SK-N-SH (cell line): Measurements from ENCODE around the gene CTAG1A. TPM values are rescaled to one million over a fixed set of nuclear protein-coding genes. Genes with fewer than 3 reads are reported as not detected.
"Not testable (repeated sequence)": the region's sequence is repeated elsewhere in the genome, so short reads cannot be mapped to it uniquely, and the experiment has no call there.

Experiments
- CTCF ChIA-PET: fragments of 300-600, 350-600 bp; formaldehyde crosslinking; extraction: SDS; loops from one replicate; lab custom pipeline; 2021; lab: Yijun Ruan, JAX
- POLR2A ChIA-PET: fragments of 350-600 bp; sonication (Branson Sonifier 250); formaldehyde crosslinking; extraction: SDS; loops from one replicate; lab custom pipeline; 2020; ENCODE audit warnings: antibody characterized with exemption, inconsistent platforms; lab: Yijun Ruan, JAX
- DNase-seq: peaks from one replicate; pipeline ENCODE4 v3.0.0; 2012
- H2AFZ ChIP-seq: fragments of 200-600 bp; sonication (generic); 2 replicates; pipeline ENCODE4 v1.8.1; 2016; ENCODE audit warnings: antibody characterized with exemption, mild to moderate bottlenecking, low read depth
- H3F3A ChIP-seq: fragments of 200-600 bp; sonication (generic); replicated peaks from 2 replicates; pipeline ENCODE3; 2016; ENCODE audit warnings: antibody characterized with exemption, mild to moderate bottlenecking; ENCODE audit not compliant: insufficient read depth
- H3K27ac ChIP-seq, 2 experiments: fragments of 200-500 bp in 1 of 2; fragments of 200-600 bp in 1 of 2; sonication (Bioruptor generic) in 1 of 2; sonication (generic), shearing (Covaris generic) in 1 of 2; 2 replicates each; pipeline versions ENCODE4 v1.5.1 to v1.6.1; 2014 to 2016; ENCODE audit warnings: low read depth in 2 of 2, inconsistent platforms in 1 of 2, low read length in 1 of 2, mild to moderate bottlenecking in 1 of 2, mixed read lengths in 1 of 2
- H3K27me3 ChIP-seq: fragments of 200-600 bp; sonication (generic), shearing (Covaris generic); 2 replicates; pipeline ENCODE4 v1.6.1; 2016; ENCODE audit warnings: mixed run types; ENCODE audit not compliant: insufficient read depth
- H3K36me3 ChIP-seq, 2 experiments: fragments of 200-500 bp in 1 of 2; fragments of 200-600 bp in 1 of 2; sonication (Bioruptor generic) in 1 of 2; sonication (generic) in 1 of 2; replicated peaks in 1 of 2; 2 replicates each; pipeline versions ENCODE3 to v1.5.1; 2014 to 2016; ENCODE audit warnings: low read length in 1 of 2, mild to moderate bottlenecking in 1 of 2; ENCODE audit not compliant: insufficient read depth in 2 of 2, control insufficient read depth in 1 of 2
- H3K4me1 ChIP-seq, 2 experiments: fragments of 200-500 bp in 1 of 2; fragments of 200-600 bp in 1 of 2; sonication (Bioruptor generic) in 1 of 2; sonication (generic), shearing (Covaris generic) in 1 of 2; 2 replicates each; pipeline versions ENCODE4 v1.5.1 to v1.6.1; 2014 to 2016; ENCODE audit warnings: low read depth in 1 of 2, low read length in 1 of 2, mixed run types in 1 of 2; ENCODE audit not compliant: insufficient read depth in 2 of 2, control insufficient read depth in 1 of 2
- H3K4me2 ChIP-seq: fragments of 200-600 bp; sonication (generic), shearing (Covaris generic); 2 replicates; pipeline ENCODE4 v1.6.1; 2017; ENCODE audit warnings: mixed run types
- H3K4me3 ChIP-seq, 2 experiments: fragments of 200-500 bp in 1 of 2; fragments of 200-600 bp in 1 of 2; sonication (Bioruptor generic) in 1 of 2; sonication (generic), shearing (Covaris generic) in 1 of 2; 2 replicates each; pipeline versions ENCODE4 v1.5.1 to v1.8.1; 2014 to 2016; ENCODE audit warnings: low read depth in 2 of 2, inconsistent platforms in 1 of 2, low read length in 1 of 2, mild to moderate bottlenecking in 1 of 2, mixed read lengths in 1 of 2, moderate library complexity in 1 of 2
- H3K79me2 ChIP-seq: fragments of 200-600 bp; sonication (generic); 2 replicates; pipeline ENCODE4 v1.8.1; 2017; ENCODE audit warnings: mild to moderate bottlenecking; ENCODE audit not compliant: insufficient read depth
- H3K9ac ChIP-seq: fragments of 200-600 bp; sonication (generic); 2 replicates; pipeline ENCODE4 v1.6.1; 2017; ENCODE audit warnings: mixed run types
- H3K9me2 ChIP-seq: fragments of 200-600 bp; sonication (generic); 2 replicates; pipeline ENCODE4 v1.6.1; 2017; ENCODE audit warnings: mixed run types
- H3K9me3 ChIP-seq: fragments of 200-600 bp; sonication (generic); 2 replicates; pipeline ENCODE4 v1.6.1; 2017; ENCODE audit warnings: mixed run types, mild to moderate bottlenecking, moderate library complexity
- H4K20me1 ChIP-seq: fragments of 200-600 bp; sonication (generic); 2 replicates; pipeline ENCODE4 v1.6.1; 2017; ENCODE audit warnings: mild to moderate bottlenecking, mixed run types; ENCODE audit not compliant: insufficient read depth
- CHD2 ChIP-seq: fragments of 150-350 bp; IDR thresholded peaks from 2 replicates; pipeline ENCODE4 v1.6.1; 2018; ENCODE audit warnings: low read length; ENCODE audit not compliant: partially characterized antibody
- EP300 ChIP-seq, 2 experiments: IDR thresholded peaks; 2 replicates each; pipeline versions ENCODE4 v1.4.0 to v1.6.1; 2012; ENCODE audit warnings: borderline replicate concordance in 1 of 2, low read depth in 1 of 2, low read length in 1 of 2
- GABPA ChIP-seq: IDR thresholded peaks from 2 replicates; pipeline ENCODE4 v1.4.0; 2012; ENCODE audit warnings: low read depth, mild to moderate bottlenecking
- JUND ChIP-seq: IDR thresholded peaks from 2 replicates; pipeline ENCODE4 v1.4.0; 2012
- MEF2A ChIP-seq: IDR thresholded peaks from 2 replicates; pipeline ENCODE4 v1.4.0; 2012; ENCODE audit warnings: low read depth, borderline replicate concordance
- NFIC ChIP-seq: IDR thresholded peaks from 2 replicates; pipeline ENCODE4 v1.4.0; 2012; ENCODE audit warnings: borderline replicate concordance
- RAD21 ChIP-seq: IDR thresholded peaks from 2 replicates; pipeline ENCODE4 v1.6.1; 2012; ENCODE audit warnings: mild to moderate bottlenecking, low read length
- RCOR1 ChIP-seq: fragments of 150-350 bp; IDR thresholded peaks from 2 replicates; pipeline ENCODE4 v1.6.1; 2017; ENCODE audit warnings: antibody characterized with exemption, low read length
- RFX5 ChIP-seq: IDR thresholded peaks from 2 replicates; pipeline ENCODE4 v1.6.1; 2012; ENCODE audit warnings: mild to moderate bottlenecking, improper control_type of control experiment, low read length
- RXRA ChIP-seq: IDR thresholded peaks from 2 replicates; pipeline ENCODE4 v1.4.0; 2012; ENCODE audit warnings: low read depth, mild to moderate bottlenecking, borderline replicate concordance
- SIN3A ChIP-seq: IDR thresholded peaks from 2 replicates; pipeline ENCODE4 v1.6.1; 2012; ENCODE audit warnings: low read depth, mild to moderate bottlenecking, low read length, moderate library complexity, borderline replicate concordance
- SMC3 ChIP-seq: IDR thresholded peaks from 2 replicates; pipeline ENCODE4 v1.6.1; 2012; ENCODE audit warnings: low read depth, low read length, improper control_type of control experiment
- TAF1 ChIP-seq: IDR thresholded peaks from 2 replicates; pipeline ENCODE4 v1.6.1; 2012; ENCODE audit warnings: low read depth, mild to moderate bottlenecking, low read length, moderate library complexity, borderline replicate concordance
- TCF12 ChIP-seq: IDR thresholded peaks from 2 replicates; pipeline ENCODE4 v1.4.0; 2012
- WGBS: methylation state at CpG from one replicate; pipeline ENCODE4 v1.1.6; 2017; ENCODE audit warnings: low lambda C conversion rate; 5-methylcytosine and 5-hydroxymethylcytosine counted together
- polyA plus RNA-seq, 3 experiments: library from polyadenylated mRNA; depleted of rRNA; stranded (reverse); fragments of >200 nt; gene quantifications; 2 replicates each; pipeline ENCODE4 v1.2.3, GENCODE V29; 2012
- TF ChIP-seq, protein P1 (sequence below): fragments of 200-600 bp; sonication (generic); IDR thresholded peaks from 2 replicates; pipeline ENCODE4 v1.6.1; 2017; ENCODE audit warnings: antibody characterized with exemption, mild to moderate bottlenecking, moderate library complexity
- TF ChIP-seq, protein P2 (sequence below): IDR thresholded peaks from 2 replicates; pipeline ENCODE4 v1.4.0; 2012; ENCODE audit warnings: low read depth, borderline replicate concordance
- TF ChIP-seq, protein P3 (sequence below): fragments of 150-350 bp; IDR thresholded peaks from 2 replicates; pipeline ENCODE4 v1.6.1; 2017; ENCODE audit warnings: antibody characterized with exemption, low read length, low read depth, borderline replicate concordance
- TF ChIP-seq, protein P4 (sequence below): IDR thresholded peaks from 2 replicates; pipeline ENCODE4; 2012
- TF ChIP-seq, protein P5 (sequence below): fragments of 150-350 bp; IDR thresholded peaks from 2 replicates; pipeline ENCODE4 v1.6.1; 2016; ENCODE audit warnings: mild to moderate bottlenecking, low read depth, low read length

Gene CTAG1A
- polyA plus RNA-seq, 1 of the 3 experiments (the other 2 are of a cell fraction), result not detected

DNA sequence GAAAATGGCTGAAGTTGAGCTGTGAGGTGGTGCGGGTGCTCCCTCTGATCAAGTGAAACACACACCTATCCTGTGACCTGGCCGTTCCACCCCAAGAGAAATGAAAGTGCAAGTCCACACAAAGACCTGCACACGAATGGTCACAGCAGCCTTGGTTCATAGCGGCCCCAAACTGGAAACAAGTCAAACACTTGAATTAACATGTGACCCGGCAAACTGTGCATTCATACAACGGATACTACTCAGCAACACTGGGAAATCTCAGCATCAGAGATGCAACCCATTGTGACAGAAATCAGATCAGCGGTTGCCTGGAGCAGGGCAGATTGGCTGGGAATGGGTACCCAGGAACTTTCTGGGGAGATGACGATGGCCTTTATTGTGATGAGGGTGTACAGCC lies 45.9 kb upstream of the CTAG1A start (continued):
- TF ChIP-seq RXRA (no peak), TCF12 (peak; percentile 69), NFIC (no peak), JUND (no peak), RFX5 (no peak), SIN3A (0 out of 2 replicates have a peak, but pooled peaks have one; percentile 38), RCOR1 (peak; percentile 61; the same call in 1 of the 2 replicates), TAF1 (no peak), MEF2A (no peak), RAD21 (no peak), GABPA (no peak), SMC3 (no peak), CHD2 (peak; percentile 24), EP300 (IDR thresholded peaks at IDR 0.05; ENCODE audit: borderline replicate concordance in 1 of 2, low read depth in 1 of 2, low read length in 1 of 2) (peak in 1 of 2 experiments; percentile 59; a peak in 2 of 4 replicates)
- TF ChIP-seq, protein P1, sequence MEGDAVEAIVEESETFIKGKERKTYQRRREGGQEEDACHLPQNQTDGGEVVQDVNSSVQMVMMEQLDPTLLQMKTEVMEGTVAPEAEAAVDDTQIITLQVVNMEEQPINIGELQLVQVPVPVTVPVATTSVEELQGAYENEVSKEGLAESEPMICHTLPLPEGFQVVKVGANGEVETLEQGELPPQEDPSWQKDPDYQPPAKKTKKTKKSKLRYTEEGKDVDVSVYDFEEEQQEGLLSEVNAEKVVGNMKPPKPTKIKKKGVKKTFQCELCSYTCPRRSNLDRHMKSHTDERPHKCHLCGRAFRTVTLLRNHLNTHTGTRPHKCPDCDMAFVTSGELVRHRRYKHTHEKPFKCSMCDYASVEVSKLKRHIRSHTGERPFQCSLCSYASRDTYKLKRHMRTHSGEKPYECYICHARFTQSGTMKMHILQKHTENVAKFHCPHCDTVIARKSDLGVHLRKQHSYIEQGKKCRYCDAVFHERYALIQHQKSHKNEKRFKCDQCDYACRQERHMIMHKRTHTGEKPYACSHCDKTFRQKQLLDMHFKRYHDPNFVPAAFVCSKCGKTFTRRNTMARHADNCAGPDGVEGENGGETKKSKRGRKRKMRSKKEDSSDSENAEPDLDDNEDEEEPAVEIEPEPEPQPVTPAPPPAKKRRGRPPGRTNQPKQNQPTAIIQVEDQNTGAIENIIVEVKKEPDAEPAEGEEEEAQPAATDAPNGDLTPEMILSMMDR, result no peak
- TF ChIP-seq, protein P2, sequence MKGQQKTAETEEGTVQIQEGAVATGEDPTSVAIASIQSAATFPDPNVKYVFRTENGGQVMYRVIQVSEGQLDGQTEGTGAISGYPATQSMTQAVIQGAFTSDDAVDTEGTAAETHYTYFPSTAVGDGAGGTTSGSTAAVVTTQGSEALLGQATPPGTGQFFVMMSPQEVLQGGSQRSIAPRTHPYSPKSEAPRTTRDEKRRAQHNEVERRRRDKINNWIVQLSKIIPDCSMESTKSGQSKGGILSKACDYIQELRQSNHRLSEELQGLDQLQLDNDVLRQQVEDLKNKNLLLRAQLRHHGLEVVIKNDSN, result no peak
- TF ChIP-seq, protein P3, sequence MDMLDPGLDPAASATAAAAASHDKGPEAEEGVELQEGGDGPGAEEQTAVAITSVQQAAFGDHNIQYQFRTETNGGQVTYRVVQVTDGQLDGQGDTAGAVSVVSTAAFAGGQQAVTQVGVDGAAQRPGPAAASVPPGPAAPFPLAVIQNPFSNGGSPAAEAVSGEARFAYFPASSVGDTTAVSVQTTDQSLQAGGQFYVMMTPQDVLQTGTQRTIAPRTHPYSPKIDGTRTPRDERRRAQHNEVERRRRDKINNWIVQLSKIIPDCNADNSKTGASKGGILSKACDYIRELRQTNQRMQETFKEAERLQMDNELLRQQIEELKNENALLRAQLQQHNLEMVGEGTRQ, result no peak
- TF ChIP-seq, protein P4, sequence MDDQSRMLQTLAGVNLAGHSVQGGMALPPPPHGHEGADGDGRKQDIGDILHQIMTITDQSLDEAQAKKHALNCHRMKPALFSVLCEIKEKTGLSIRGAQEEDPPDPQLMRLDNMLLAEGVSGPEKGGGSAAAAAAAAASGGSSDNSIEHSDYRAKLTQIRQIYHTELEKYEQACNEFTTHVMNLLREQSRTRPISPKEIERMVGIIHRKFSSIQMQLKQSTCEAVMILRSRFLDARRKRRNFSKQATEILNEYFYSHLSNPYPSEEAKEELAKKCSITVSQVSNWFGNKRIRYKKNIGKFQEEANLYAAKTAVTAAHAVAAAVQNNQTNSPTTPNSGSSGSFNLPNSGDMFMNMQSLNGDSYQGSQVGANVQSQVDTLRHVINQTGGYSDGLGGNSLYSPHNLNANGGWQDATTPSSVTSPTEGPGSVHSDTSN, result peak; percentile 62
- TF ChIP-seq, protein P5, sequence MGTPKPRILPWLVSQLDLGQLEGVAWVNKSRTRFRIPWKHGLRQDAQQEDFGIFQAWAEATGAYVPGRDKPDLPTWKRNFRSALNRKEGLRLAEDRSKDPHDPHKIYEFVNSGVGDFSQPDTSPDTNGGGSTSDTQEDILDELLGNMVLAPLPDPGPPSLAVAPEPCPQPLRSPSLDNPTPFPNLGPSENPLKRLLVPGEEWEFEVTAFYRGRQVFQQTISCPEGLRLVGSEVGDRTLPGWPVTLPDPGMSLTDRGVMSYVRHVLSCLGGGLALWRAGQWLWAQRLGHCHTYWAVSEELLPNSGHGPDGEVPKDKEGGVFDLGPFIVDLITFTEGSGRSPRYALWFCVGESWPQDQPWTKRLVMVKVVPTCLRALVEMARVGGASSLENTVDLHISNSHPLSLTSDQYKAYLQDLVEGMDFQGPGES, result no peak
- TF ChIP-seq, all 33 proteins: peak for 8

DNA sequence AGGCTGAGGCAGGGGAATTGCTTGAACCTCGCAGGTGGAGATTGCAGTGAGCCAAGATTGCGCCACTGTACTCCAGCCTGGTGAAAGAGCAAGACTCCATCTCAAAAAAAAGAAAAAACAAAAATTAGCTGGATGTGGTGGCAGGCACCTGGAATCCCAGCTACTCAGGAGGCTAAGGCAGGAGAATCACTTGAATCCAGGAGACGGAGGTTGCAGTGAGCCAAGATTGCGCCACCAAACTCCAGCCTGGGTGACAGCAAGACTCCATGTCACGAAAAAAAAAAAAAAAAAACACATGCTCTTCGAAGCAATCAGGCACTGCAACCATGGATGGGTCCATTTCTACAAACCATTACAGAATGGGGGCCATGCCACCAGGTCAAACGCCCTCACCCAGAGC lies 44.6 kb upstream of the CTAG1A start:
- H4K20me1 ChIP-seq, CTCF ChIA-PET, H3K4me2 ChIP-seq, H3K9ac ChIP-seq, H3K27ac ChIP-seq, DNase-seq, H3K36me3 ChIP-seq, H3K27me3 ChIP-seq, H3F3A ChIP-seq, H3K9me2 ChIP-seq, H3K9me3 ChIP-seq, H2AFZ ChIP-seq, H3K4me3 ChIP-seq: not testable (repeated sequence)
- WGBS, result 68% methylated on average over 7 of the region's 7 CpGs
- Histone ChIP-seq H3K4me1 (peaks cover 11 to 16% of the 10 kb centered on the region in 2 experiments; a peak in 3 of 4 replicates), H3K79me2 (peaks cover 32% of the 10 kb centered on the region)
- POLR2A ChIA-PET, result interaction anchor here (2.0 kb wide), 1 partner anchor 13 kb away, joined by 5 read pairs; no protein-coding TSS in a partner anchor
